Right renal pelvis (tissue), 4 donors: ENCODE results near the gene ZSWIM5. TPM values are rescaled to one million over a fixed set of nuclear protein-coding genes. Genes with fewer than 3 reads are reported as not detected.
A peak's percentile ranks its signal among the peaks of the same experiment; 100 is the strongest.
"Not testable (repeated sequence)": the region's sequence is repeated elsewhere in the genome, so short reads cannot be mapped to it uniquely, and the experiment has no call there.

Source experiments
- DNase-seq, 4 donors: peaks; one replicate each; pipeline ENCODE4 v3.0.0-alpha.2; 2013; ENCODE audit warnings: low read depth in 4 of 4, low spot score in 3 of 4, missing footprints in 1 of 4
- polyA plus RNA-seq, 4 donors: library from polyadenylated mRNA; unstranded; fragments of 120-200 nt; gene quantifications; one replicate each; pipeline ENCODE4 v1.2.1, GENCODE V29; 2013; ENCODE audit not compliant: insufficient read length in 4 of 4

The ZSWIM5 gene
- polyA plus RNA-seq, 4 donors = 6.5 to 7.6 (median 7.0) TPM

GRCh38 chr1:45205011-45205909 is 1.1 kb downstream of the ZSWIM5 start:
- DNase-seq = peak in 3 of 4 donors; percentile 28 to 37 (median 36)

GRCh38 chr1:45200906-45201500 is 5.4 kb downstream of the ZSWIM5 start:
- DNase-seq = no peak

- no peak for DNase-seq
Measured at GRCh38 chr1:45200435-45200834, 6.0 kb downstream of the ZSWIM5 start.

- no peak for DNase-seq
Measured at GRCh38 chr1:45198185-45198584, 8.2 kb downstream of the ZSWIM5 start.

GRCh38 chr1:45196863-45197262 is 9.5 kb downstream of the ZSWIM5 start:
- no peak for DNase-seq

- DNase-seq = no peak
Measured at GRCh38 chr1:45191418-45191783, 15.0 kb downstream of the ZSWIM5 start.

- DNase-seq = no peak
Measured at GRCh38 chr1:45187725-45188124, 18.7 kb downstream of the ZSWIM5 start.

- not testable (repeated sequence) for DNase-seq
Measured at GRCh38 chr1:45179918-45180519, 26.4 kb downstream of the ZSWIM5 start.

GRCh38 chr1:45177452-45177851 is 29.0 kb downstream of the ZSWIM5 start:
- DNase-seq = no peak

- DNase-seq = no peak
Measured at GRCh38 chr1:45172764-45173163, 33.6 kb downstream of the ZSWIM5 start.

GRCh38 chr1:45172005-45172404 is 34.4 kb downstream of the ZSWIM5 start:
- DNase-seq = no peak

- no peak for DNase-seq
Measured at GRCh38 chr1:45171575-45171974, 34.8 kb downstream of the ZSWIM5 start.

GRCh38 chr1:45170151-45170742 is 36.2 kb downstream of the ZSWIM5 start:
- no peak for DNase-seq

- not testable (repeated sequence) for DNase-seq
Measured at GRCh38 chr1:45167947-45168346, 38.5 kb downstream of the ZSWIM5 start.

GRCh38 chr1:45164307-45164706 is 42.1 kb downstream of the ZSWIM5 start:
- not testable (repeated sequence) for DNase-seq

GRCh38 chr1:45163111-45163510 is 43.3 kb downstream of the ZSWIM5 start:
- DNase-seq = not testable (repeated sequence)

- not testable (repeated sequence) for DNase-seq
Measured at GRCh38 chr1:45162041-45163035, 44.1 kb downstream of the ZSWIM5 start.

GRCh38 chr1:45155957-45156356 is 50.4 kb downstream of the ZSWIM5 start:
- no peak for DNase-seq

- no peak for DNase-seq
Measured at GRCh38 chr1:45155423-45155822, 51.0 kb downstream of the ZSWIM5 start.

GRCh38 chr1:45152126-45152525 is 54.3 kb downstream of the ZSWIM5 start:
- DNase-seq = no peak
